Occipital lobe (tissue), 2 donors: ENCODE data around the gene GLS. TPM values are rescaled to one million over a fixed set of nuclear protein-coding genes. Genes with fewer than 3 reads are reported as not detected.

Experiments used
- DNase-seq: peaks from one replicate; lab custom pipeline; 2025; lab: John Stamatoyannopoulos, UW
- total RNA-seq: library from RNA; depleted of rRNA; stranded (reverse); fragments of >200 nt; gene quantifications from one replicate; pipeline ENCODE4 v1.2.3, GENCODE V29; 2014

GLS gene
- total RNA-seq, 1 donor from 2014 or later: 207 TPM

- no peak for DNase-seq
Observed at GRCh38 chr2:190970160-190970559, 89.5 kb downstream of the GLS start.

DNA sequence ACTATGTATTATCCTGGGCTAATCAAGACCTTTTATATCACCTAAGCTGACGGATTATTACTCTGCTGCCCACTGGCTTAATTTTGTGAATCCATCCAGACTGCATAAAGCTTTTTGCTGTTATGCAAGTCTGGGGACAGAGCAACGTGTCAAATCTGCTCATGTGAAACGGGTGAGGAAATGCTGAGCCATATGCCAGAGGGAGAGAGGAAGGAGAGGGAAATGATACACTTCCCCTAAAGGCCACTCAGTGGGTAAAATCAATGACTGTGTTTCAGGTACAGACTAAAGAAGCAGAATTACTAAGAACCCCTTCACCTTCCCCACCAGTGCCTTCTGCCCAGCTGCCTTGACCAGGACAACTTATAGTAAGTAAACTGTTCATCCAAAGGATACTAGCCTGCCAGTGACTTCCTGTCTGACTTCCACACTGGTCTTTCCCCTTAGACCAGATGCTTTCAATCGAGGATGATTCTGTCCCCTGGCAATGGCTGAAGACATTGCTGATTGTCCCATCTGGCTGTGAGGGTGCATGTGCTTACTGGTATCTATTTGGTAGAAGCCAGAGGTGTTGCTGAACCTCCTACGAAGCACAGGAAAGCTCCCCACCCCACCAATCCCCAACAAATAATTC is 90.4 kb downstream of the GLS start:
- DNase-seq: no peak

DNA sequence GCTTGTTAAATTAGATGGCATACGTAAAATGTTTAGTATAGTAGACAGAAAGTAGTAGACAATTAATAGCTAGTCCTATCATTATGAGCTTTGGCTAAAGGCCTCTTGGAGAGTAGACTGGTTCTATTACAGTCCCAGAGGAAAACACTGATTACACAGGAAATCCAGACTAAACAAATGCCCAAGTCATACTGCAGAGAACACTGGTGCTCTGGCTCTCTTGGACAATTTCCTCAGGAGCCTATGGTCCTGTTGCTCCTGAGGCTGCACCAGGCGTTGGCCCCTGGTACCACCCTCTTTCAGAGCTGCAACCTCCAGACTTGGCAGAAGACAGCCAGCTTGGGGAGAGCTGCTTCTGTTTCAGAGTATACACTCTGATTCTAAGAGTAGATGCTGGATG is 91.6 kb downstream of the GLS start:
- DNase-seq: no peak

- DNase-seq: no peak
Observed at GRCh38 chr2:190972846-190973245, 92.2 kb downstream of the GLS start.

- DNase-seq: no peak
Observed at GRCh38 chr2:190973262-190973661, 92.6 kb downstream of the GLS start.

GRCh38 chr2:190973726-190974628 is 93.4 kb downstream of the GLS start:
- no peak for DNase-seq

DNA sequence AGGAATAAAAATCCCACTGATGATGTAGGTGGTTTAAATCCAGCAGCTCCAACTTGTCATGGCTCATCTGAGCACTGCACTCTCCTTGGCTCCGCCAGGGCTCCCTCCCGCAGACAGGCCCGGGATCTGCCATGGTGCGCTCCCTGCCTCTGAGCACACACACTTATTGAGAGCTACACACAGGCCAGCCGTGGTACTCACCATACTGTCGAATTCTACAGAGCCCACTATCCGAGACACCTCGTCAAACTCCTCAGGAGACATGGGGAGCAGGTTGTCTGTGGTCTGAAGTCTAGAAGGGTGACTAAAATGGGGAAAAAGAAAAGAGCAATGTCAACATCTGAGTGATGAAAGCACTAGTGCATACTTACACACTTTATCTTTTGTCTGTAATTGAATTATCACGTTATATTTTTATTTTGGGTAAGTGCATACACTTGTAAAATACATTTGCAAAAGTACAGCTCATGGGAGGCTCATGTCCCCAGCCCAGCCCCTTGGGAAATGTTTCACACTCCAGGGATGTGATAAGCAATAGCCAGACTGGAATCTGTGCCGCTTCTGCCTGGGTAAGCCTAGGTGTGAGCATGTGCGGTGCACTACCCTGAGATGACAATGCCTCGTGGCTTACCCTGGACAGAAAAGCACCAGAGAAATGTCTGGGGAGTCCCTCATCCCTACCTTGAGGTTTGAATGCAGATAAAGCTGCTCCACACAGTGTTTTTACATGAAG is 94.2 kb downstream of the GLS start:
- no peak for DNase-seq

DNA sequence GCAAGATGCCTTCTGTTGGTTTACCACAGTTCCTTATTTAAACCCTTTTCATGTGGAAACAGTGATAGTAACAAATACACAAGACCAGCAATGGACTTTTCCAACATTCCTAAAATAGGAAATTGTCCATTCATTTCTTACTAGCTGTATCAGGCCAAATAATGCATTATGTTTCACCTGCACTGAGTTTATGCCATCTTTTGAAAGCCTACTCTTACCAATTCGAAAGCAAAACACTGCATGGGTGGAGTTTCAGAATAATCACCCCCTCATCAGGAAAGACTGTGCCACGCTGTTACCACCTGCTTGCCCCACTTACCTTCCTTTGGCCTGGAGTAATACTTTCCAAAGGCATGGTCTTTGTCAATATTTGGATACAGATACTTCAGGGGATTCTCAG is 95.9 kb downstream of the GLS start:
- no peak for DNase-seq

- DNase-seq: no peak
Observed at GRCh38 chr2:190977505-190977904, 96.9 kb downstream of the GLS start.

DNA sequence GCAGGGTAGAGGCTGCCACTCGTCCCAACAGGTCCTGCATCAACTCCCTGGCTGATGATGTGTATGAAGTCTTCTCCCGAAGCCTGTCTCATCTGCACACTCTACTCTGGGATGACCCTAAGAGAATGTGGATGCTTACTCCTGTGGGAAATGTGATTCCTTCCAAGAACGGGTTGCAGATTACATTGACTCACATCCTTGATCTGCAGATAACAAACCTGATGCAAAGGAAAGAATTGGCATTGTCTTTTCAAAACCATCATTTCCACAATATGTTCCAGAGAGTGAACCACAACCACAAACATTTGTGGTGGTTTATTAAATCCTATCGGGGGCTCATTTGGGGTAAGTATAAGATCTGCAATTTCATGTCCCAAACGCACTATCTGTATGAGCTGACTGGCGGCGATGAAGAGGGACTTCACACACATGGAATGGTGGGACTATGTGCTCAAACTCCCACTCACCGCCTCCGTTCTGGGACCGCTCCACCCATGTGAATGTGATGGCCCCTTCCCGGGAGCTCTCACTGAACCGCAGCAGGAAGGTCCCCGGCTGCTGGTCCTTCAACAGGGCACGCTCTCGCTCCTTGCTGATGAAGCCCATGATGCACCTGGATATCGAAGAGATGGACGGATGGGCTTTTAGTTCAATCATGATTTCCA is 97.9 kb downstream of the GLS start:
- no peak for DNase-seq

GRCh38 chr2:190979906-190980629 is 99.4 kb downstream of the GLS start:
- DNase-seq: no peak

DNA sequence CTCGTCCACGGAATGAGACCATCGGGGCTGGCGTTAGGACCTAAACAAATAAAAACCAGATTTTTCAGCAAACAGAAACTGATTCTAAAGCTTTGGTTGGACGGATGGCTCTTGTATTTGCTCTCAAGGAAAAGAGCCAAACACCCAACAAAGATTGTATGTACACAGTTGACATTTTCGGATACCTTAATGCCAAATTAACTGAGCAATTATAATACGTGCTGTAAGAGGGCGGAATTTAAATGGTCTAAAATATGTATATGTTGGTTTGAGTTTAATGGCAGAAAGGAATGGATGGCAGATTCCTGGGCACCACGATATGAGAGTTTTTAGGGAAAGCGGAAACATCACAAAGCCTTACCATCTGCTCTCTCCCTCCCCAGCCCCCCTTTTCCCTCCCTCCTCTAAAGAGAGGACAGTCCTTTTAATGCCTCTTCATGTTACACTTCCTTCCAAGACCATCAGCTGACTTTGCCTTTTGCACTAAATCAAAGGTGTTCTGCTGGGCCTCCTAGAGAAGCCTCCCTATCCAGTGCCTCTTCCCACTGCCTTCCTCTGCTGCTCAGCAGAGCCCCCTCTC is 100.1 kb downstream of the GLS start:
- DNase-seq: no peak

GRCh38 chr2:190981333-190981732 is 100.7 kb downstream of the GLS start:
- DNase-seq: no peak

- no peak for DNase-seq
Observed at GRCh38 chr2:190981733-190982132, 101.1 kb downstream of the GLS start.

- no peak for DNase-seq
Observed at GRCh38 chr2:190982262-190983034, 101.8 kb downstream of the GLS start.

DNA sequence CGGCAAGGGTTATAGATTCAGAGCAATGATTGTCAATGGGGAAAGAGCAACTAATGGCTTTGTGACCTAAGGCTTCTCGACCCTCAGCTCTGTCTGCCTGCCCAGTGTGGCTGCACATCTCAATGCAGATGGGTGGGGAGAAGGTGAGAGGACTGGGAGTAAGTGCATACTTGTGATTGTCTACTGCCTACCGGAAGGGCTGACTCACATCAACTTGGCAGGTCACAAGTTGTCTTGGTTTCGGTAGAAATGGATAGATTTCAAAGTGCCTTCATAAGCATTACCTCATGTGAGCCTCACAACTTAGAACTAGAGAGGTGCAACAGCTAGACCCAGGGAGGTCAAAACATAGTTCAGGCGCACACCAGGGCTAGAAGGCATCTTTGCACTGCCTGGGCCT is 104.0 kb downstream of the GLS start:
- DNase-seq: no peak

DNA sequence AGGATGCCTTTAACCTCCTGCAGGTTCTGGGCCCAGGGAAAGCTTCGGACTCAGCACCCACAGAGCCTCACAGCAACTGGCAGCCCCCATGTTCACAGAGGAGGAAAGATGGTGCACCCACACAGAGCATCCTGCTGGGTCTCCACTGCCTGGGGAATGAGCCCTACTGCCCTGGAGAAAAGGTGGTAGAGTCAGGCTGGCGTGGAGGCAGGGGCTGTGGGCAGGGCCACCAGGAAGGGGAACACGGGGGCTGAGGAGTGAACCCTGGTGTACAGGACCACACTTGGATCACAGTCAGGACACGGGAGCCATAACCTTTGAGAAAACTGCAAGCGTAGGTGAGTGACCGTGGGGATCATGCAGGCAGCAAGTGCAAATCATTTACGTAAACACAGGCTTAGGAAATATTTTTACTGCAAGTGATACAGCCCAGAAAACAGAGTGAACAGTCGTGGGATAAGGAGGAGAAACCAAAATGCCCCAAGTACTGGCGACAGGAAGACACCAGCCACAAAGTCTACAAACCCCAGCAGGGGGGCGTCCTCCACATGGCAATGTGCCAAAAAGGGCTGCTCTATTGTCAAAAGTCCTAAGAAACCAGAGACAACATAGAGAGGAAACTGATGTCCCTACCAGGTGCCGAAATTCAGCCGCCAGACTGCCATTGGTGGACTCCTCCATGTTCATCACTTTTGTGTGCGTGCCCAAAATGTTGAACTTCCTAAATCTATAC is 105.8 kb downstream of the GLS start:
- DNase-seq: no peak

GRCh38 chr2:190987116-190987515 is 106.5 kb downstream of the GLS start:
- DNase-seq: no peak

DNA sequence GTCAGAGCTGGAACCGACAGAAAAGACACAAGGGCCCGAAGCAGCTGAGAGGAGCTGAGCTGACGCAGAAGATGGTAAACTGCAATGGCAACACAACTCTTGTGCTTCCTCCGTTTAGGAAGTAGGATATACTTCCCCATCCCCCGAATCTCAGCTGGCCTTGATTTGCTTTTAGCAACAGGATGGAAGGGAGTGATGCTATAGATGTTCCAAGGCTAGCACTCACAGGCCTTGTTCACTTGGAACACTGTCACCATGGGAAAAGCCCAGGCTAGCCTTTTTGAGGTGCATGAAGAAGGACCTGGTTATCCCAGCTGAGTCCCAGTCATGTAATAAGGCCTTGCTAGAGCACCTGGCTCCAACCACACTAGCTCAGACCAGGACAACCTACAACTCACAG is 107.3 kb downstream of the GLS start:
- no peak for DNase-seq
